Activated naive CD8-positive, alpha-beta T cell treated with anti-CD3 and anti-CD28 coated beads, Interleukin-2, amount 10 ng/mL, durations not matched to agents 7 days and 5 days (primary cell): ENCODE measurements around the gene CSMD2. TPM values are rescaled to one million over a fixed set of nuclear protein-coding genes. Genes with fewer than 3 reads are reported as not detected.
A peak's percentile ranks its signal among the peaks of the same experiment; 100 is the strongest.

Source experiments
- ATAC-seq: fragments of 150-1000 bp; cut with Tn5 transposase; one replicate; pipeline ENCODE4 v1.10.0; 2021; ENCODE audit warnings: low read depth, moderate library complexity
- POLR2A ChIA-PET: fragments of 350-600 bp; sonication (Branson Sonifier 250); formaldehyde crosslinking; loops from one replicate; lab custom pipeline; 2021; ENCODE audit warnings: antibody characterized with exemption; lab: Charles Lee
- DNase-seq: peaks from one replicate; pipeline ENCODE4 v3.0.0; 2021
- H3K27ac Mint-ChIP-seq: one replicate; pipeline ENCODE4 v1.8.0; 2022; ENCODE audit warnings: mild to moderate bottlenecking, mixed read lengths
- H3K27me3 Mint-ChIP-seq: one replicate; pipeline ENCODE4 v1.8.0; 2022; ENCODE audit warnings: mild to moderate bottlenecking, moderate library complexity, mixed read lengths
- H3K36me3 Mint-ChIP-seq: one replicate; pipeline ENCODE4 v1.8.0; 2021; ENCODE audit warnings: mild to moderate bottlenecking, mixed read lengths
- H3K4me1 Mint-ChIP-seq: one replicate; pipeline ENCODE4 v1.8.0; 2021; ENCODE audit warnings: mixed read lengths
- H3K4me3 Mint-ChIP-seq: one replicate; pipeline ENCODE4 v1.8.0; 2022; ENCODE audit warnings: mild to moderate bottlenecking, moderate library complexity, mixed read lengths
- H3K9me3 Mint-ChIP-seq: one replicate; pipeline ENCODE4 v1.8.0; 2021; ENCODE audit warnings: mixed read lengths
- total RNA-seq, 2 experiments: library from RNA; stranded (reverse); gene quantifications; one replicate each; pipeline ENCODE4 v1.2.3, GENCODE V29; 2021

Gene CSMD2
- total RNA-seq, 2 experiments from 2014 or later = not detected

DNA sequence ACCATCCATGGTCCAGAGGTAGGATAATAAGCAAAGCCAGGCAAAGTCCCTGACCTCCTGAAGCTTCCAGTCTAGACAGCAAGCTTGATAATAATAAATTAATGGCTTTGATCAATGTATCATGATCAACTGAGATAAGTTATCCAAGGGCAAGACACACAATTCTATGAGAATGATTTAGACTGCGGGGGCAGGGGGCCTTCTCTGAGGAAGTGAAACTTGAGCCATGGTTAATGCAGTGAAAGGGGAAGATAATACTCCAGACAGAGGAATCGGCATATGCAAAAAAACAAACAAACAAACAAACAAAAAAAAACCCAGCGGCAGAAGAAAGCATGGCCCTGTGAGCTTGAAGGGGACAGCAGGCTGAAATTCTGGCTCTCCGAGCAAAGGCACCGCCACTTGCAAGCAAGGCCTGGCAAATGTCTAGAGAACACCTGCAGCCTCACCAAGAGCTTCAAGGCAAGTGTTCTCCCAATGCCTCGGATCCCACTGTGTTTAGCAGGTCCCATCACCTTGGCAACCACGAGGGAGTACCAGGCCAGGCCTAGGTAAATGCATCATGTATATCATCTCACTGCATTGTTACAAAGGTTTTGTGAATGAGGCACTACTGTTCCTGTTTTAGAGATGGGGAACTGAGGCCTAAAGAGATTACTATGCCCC lies 24.9 kb downstream of the CSMD2 start:
- no peak for ATAC-seq
- no peaks in the 10 kb centered on the region for H3K27me3 Mint-ChIP-seq

DNA sequence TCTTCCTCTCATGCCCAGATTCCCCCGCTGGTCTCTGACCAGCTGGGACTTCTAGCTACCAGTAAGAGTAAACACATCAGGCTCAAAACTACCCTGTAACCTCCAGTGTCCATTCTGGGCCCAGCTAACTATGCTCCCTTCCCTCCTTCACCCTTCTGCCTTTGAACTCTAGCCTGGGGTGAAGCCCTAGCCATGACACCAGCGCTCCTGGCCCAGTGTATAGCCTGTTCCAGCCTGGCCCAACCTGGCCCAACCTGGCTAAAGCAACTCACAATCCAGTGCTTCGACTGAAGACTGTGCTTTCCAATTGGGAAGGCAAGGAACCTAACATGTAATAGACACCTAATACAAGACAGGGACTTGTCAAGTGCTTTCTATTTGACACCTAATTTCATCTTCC lies 27.6 kb downstream of the CSMD2 start:
- no peak overlapping the region for H3K27ac Mint-ChIP-seq
- no peak for DNase-seq
- no peaks in the 10 kb centered on the region for H3K9me3 Mint-ChIP-seq
- H3K4me3 Mint-ChIP-seq = no peak overlapping the region
- H3K4me1 Mint-ChIP-seq = no peaks in the 10 kb centered on the region
- ATAC-seq = no peak
- H3K36me3 Mint-ChIP-seq = no peaks in the 10 kb centered on the region
- POLR2A ChIA-PET = no interaction called here
- no peaks in the 10 kb centered on the region for H3K27me3 Mint-ChIP-seq

More for the DNA sequence above, 24.9 kb downstream of the CSMD2 start:
- Mint-ChIP-seq H3K4me3 (no peak overlapping the region), H3K4me1 (no peaks in the 10 kb centered on the region), H3K36me3 (no peaks in the 10 kb centered on the region), H3K9me3 (no peaks in the 10 kb centered on the region), H3K27ac (no peak overlapping the region)
- DNase-seq = no peak
- POLR2A ChIA-PET = no interaction called here

DNA sequence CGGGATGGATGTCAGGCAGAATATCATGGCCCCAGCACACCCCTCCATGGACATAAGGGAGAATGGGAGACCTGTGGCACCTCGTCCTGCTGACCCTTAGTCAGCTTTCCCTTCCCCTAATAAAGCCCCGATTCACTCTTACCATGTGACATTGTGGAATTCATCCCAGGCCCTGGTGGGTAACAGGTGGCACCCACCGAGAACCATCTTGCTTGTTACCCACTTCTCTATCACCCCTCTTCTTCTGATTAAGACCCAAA lies 32.9 kb downstream of the CSMD2 start:
- H3K36me3 Mint-ChIP-seq = no peaks in the 10 kb centered on the region
- POLR2A ChIA-PET = no interaction called here
- no peaks in the 10 kb centered on the region for H3K9me3 Mint-ChIP-seq
- no peak overlapping the region for H3K4me3 Mint-ChIP-seq
- ATAC-seq (no peak), DNase-seq (no peak)
- no peaks in the 10 kb centered on the region for H3K4me1 Mint-ChIP-seq
- no peak overlapping the region for H3K27ac Mint-ChIP-seq
- H3K27me3 Mint-ChIP-seq = no peaks in the 10 kb centered on the region

DNA sequence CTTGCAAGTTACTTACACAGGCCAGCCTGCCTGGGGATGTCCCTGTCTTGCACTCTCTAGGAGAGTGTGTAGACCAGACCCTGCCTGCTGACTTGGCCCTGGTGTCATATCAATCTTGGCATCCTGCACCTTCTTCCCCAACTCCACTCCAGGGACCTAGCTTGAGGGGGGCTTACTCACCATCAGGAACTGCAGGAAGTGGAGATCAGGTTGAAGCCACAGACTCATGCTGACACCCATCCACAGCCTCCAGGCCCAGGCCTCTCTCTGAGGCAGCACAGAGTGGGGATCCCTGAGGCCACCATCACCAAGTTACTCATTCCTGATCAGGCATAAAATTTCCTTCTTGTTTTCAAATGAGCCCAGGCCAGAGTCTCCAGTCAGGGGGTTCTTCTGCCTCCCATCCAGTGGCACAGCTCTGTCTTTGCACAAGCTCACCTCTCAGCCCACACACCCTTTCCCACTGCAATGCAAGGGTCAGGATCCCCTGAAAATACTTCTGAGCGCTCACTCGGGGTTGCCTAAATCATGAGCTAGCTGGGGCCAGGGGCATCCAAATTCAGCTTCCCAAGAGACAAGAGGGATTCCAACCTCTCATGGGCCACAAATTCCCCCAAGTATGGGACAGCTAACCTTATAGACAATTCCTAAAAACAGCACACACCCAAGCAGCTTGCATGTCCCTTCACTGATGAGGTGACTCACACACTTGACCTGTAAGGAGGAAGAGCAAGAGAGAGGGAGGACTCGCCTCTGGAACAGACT lies 33.5 kb downstream of the CSMD2 start:
- Mint-ChIP-seq H3K36me3 (no peaks in the 10 kb centered on the region), H3K27me3 (no peaks in the 10 kb centered on the region), H3K27ac (no peak overlapping the region), H3K4me3 (no peak overlapping the region), H3K4me1 (no peaks in the 10 kb centered on the region), H3K9me3 (no peaks in the 10 kb centered on the region)
- no peak for ATAC-seq
- POLR2A ChIA-PET = no interaction called here
- DNase-seq = no peak

DNA sequence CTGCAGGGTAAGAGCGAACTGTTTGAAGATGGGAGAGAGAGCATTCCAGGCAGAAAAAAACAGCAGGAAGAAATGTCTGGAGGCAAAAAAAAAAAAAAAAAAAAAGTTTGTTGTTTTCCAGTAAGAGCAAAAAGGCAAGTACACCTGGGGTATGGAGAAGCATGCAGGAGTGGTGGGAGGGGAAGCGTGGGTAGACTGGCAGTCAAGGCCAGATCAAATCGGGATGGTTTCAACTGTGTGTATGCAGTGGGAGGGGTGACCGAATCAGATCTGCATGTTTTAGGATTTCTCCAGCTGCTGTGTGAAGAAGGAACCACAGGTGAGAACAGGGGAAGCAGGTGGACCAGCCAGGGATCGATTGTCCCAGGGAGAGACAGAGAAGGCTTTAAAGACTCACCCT lies 34.7 kb downstream of the CSMD2 start:
- Mint-ChIP-seq H3K27ac (no peak overlapping the region), H3K4me1 (no peaks in the 10 kb centered on the region), H3K36me3 (no peaks in the 10 kb centered on the region), H3K4me3 (no peak overlapping the region), H3K27me3 (peaks cover 3% of the 10 kb centered on the region), H3K9me3 (no peaks in the 10 kb centered on the region)
- POLR2A ChIA-PET = no interaction called here
- ATAC-seq = no peak
- DNase-seq = no peak

DNA sequence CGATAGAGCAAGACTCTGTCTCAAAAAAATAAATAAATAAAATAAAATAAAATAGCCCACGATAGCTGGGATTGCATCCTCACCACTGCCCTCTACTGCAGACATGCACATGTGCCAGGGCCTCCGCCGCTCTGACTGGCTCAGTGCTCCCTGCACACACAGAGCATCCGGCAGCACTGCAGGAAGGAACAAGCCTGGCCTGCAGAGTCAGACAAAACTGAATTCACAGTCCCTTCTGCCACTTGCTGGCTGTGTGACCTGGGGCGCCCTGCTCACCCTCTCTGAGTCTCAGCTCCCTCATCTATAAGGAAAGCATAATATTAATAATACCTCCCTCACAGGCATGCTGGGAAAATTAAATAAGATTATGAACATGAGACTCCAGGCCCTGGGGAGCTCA lies 35.4 kb downstream of the CSMD2 start:
- no peak for DNase-seq
- H3K27ac Mint-ChIP-seq = no peak overlapping the region

DNA sequence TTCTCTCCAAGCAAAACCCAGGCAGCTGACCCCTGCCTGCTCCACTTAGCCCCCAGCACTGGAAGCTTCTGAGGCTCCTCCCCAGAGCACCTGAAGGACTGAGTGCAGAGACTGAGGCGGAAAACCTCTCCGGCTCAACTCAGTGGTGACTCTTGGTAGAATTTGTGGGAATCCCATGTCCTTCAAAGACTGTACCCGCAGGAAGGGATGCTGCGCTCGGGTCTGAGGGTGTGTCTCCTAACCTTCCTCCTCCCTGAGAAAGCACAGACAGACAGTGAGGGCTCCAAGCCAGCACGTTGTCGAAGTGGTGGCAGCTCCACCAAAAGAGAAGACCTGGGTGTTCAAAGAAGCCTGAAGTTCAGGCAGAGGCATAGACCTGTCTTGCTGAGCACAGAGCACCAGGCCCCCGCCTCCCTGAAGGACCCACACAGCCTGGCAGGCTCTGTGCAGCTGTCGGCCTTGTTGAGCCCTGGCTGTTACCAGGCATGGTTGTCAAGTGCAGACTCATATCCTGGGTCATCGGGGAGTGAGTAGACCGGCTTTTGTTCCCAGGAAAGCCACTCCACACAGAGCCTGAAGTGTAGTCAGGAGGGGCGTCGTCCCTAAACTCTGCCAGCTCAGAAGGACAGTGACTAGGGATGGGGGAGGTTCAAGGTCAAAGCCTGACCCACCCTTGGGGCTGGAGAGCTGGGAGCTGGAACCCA lies 36.7 kb downstream of the CSMD2 start:
- no peaks in the 10 kb centered on the region for H3K9me3 Mint-ChIP-seq
- H3K4me3 Mint-ChIP-seq = no peak overlapping the region
- ATAC-seq = no peak
- no peaks in the 10 kb centered on the region for H3K36me3 Mint-ChIP-seq
- no peaks in the 10 kb centered on the region for H3K4me1 Mint-ChIP-seq
- H3K27ac Mint-ChIP-seq = no peak overlapping the region
- POLR2A ChIA-PET = no interaction called here
- DNase-seq = no peak
- peaks cover 3% of the 10 kb centered on the region for H3K27me3 Mint-ChIP-seq

More for the DNA sequence above, 35.4 kb downstream of the CSMD2 start:
- no peaks in the 10 kb centered on the region for H3K9me3 Mint-ChIP-seq
- ATAC-seq = no peak
- POLR2A ChIA-PET = no interaction called here
- no peaks in the 10 kb centered on the region for H3K4me1 Mint-ChIP-seq
- H3K36me3 Mint-ChIP-seq = no peaks in the 10 kb centered on the region
- peaks cover 3% of the 10 kb centered on the region for H3K27me3 Mint-ChIP-seq
- no peak overlapping the region for H3K4me3 Mint-ChIP-seq

DNA sequence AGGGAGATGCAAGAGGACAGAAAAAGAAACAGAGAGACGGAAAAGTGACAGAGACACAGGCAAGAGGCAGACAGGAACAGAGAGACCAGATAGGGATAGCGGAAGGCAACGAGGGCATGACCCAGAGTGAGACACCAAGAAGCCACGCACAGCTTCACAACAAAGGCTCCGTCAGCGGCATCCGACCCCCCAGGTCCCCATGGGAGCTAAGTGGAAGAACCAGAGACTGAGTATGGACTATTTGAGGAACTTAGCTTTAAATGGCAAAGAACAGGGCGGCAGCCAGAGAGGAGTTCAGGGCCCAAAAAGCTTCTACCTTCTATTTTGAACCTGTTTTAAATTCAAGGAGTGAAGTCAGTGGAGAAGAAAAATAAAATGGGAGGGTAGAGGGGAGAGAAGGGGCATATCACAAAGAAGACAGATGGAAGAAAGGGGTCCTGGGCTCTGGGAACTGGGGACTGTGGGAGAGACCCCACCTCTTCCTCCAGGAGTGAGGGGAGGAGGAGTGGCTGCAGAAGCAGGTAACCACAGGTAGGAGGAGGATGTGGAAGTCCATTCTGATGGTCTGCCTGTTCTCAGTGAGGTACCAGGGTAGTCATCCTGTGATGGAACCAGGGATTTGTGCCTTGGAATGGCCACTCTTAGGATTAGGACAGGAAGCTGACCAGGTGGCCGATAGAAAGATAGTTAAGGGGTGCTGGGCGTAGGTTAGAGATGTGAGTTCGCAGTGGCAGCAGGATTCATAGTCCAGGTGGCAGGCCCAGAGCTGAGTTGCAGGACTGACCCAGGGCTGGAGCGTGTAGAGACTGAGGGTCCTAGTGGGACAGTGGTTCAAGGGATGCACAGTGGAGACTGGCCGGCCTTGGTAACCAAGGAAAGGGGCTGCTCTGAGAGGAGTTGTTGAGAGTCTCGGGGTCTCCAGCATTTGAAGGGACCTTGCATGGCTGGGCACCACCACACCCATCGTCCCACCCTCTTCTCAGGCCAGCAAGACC lies 37.7 kb downstream of the CSMD2 start:
- H3K36me3 Mint-ChIP-seq = no peaks in the 10 kb centered on the region
- H3K27me3 Mint-ChIP-seq = peaks cover 3% of the 10 kb centered on the region
- ATAC-seq (no peak), DNase-seq (no peak)
- POLR2A ChIA-PET = no interaction called here
- peak overlapping the region; percentile 38 for H3K27ac Mint-ChIP-seq
- H3K4me1 Mint-ChIP-seq = no peaks in the 10 kb centered on the region
- H3K4me3 Mint-ChIP-seq = no peak overlapping the region
- H3K9me3 Mint-ChIP-seq = no peaks in the 10 kb centered on the region

DNA sequence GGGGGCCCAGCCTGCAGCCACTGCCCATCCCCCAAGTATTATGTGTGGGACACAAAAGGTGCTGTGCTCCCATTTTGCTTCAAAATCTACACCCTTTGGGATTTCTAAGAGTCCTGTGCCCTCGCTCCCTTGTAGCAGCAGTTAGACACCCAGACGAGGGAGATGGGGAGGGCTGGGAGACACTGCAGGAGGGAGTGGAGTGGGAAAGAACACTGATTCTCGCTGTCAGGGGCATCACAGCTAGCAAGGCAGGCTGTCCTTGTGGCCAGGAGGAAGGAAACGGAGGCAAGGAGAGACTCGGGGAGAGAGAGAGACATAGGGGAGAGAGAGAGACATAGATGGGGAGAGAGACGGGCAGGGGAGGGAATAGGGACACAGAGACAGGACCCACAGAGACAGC lies 38.5 kb downstream of the CSMD2 start:
- H3K27ac Mint-ChIP-seq = no peak overlapping the region
- no peak for DNase-seq
- POLR2A ChIA-PET = no interaction called here
- no peaks in the 10 kb centered on the region for H3K36me3 Mint-ChIP-seq
- no peaks in the 10 kb centered on the region for H3K9me3 Mint-ChIP-seq
- H3K4me3 Mint-ChIP-seq = no peak overlapping the region
- no peak for ATAC-seq
- H3K4me1 Mint-ChIP-seq = no peaks in the 10 kb centered on the region
- H3K27me3 Mint-ChIP-seq = peaks cover 3% of the 10 kb centered on the region

DNA sequence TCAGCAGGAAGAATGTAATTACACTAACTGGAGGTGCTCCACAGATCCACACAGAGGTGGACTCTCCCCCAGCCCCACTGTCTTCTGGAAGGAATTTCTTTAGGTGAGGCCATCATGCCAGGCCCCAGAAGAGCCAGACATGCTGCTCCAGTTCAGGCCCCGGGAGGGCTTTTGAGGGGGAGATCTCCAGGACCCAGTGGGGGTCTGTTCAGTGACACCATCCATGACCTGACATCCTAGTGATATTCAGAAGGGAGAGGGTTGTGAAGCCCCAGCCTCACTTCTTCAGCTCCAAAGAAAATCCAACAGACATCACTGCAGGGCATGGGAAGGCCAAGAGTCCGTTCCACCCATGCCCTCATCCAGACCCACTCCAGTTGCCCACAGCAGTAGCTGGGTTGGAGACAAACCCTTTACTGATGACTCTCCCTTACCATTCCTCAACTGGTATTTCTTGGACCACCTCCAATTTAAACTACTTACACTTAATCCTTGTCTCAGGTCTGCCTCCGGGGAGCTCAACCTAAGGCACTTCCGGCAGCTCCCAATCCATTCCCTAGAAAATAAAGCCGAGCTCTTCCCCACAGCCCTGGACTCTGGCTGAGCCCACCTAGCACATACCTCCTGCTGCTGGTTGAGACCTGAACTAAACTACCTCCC lies 39.2 kb downstream of the CSMD2 start:
- H3K9me3 Mint-ChIP-seq = no peaks in the 10 kb centered on the region
- H3K4me1 Mint-ChIP-seq = no peaks in the 10 kb centered on the region
- peaks cover 3% of the 10 kb centered on the region for H3K27me3 Mint-ChIP-seq
- no peaks in the 10 kb centered on the region for H3K36me3 Mint-ChIP-seq
- H3K27ac Mint-ChIP-seq = no peak overlapping the region
- POLR2A ChIA-PET = no interaction called here
- H3K4me3 Mint-ChIP-seq = no peak overlapping the region
- ATAC-seq (no peak), DNase-seq (no peak)

DNA sequence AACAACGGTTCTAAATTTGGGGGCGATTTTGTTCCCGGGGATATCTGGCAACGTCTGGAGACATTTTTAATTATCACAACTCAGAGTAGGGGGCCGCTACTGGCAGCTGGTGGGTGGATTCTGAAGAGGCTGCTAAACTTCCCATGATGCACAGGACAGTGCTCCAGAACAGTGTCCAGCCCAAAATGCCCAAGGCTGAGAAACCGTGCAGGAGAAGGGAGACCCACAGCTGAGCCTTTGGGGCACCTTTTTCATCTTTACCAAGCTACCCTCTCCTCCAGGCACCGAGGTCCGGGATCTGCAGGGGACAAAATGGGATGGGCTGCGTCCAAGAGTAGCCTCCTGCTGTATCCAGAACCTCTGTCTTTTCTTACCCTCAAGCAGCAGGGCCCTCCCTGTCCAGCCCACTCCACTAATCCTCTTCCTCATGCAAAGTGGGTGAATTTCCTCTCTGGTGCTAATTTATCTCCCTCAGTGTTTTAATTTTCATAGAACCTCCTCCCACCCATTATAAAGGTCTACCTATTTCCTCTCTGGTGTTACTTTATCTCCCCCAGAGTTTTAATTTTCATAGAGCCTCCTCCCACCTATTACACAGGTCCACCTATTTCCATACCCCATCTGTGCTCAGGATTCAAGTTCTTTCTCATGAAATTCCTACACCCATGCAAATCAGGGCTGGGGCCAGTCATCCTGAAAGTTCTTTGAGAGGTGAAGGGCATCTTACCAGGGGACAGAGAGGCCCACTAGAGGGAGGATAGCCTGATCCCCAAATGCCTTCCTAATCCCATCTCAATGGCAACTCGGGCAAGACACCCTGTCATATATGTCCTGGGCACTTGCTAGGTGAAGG lies 42.7 kb downstream of the CSMD2 start:
- no peaks in the 10 kb centered on the region for H3K4me1 Mint-ChIP-seq
- peaks cover 1% of the 10 kb centered on the region for H3K9me3 Mint-ChIP-seq
- no peak for DNase-seq
- H3K27ac Mint-ChIP-seq = no peak overlapping the region
- no peak for ATAC-seq
- no peaks in the 10 kb centered on the region for H3K36me3 Mint-ChIP-seq
- no peak overlapping the region for H3K4me3 Mint-ChIP-seq
- POLR2A ChIA-PET = no interaction called here
- peaks cover 3% of the 10 kb centered on the region for H3K27me3 Mint-ChIP-seq

DNA sequence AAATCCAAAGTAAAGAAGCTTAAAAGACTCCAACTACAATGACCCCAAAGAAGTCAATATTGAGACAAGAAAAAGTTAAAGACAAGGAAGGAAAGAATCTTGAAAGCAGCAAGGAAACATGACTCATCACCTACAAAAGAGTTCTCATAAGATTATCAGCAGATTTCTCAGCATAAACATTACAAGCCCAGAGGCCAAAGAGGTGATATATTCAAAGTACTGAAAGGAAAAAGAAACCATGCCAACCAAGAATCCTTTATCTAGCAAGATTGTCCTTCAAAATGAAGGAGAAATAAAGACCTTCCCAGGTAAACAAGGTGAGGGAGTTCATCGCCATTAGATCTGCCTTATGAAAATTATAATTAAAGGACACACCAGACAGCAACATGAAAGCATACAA lies 49.8 kb downstream of the CSMD2 start:
- Mint-ChIP-seq H3K4me1 (no peaks in the 10 kb centered on the region), H3K4me3 (no peak overlapping the region), H3K36me3 (no peaks in the 10 kb centered on the region), H3K9me3 (peaks cover 2% of the 10 kb centered on the region), H3K27ac (no peak overlapping the region), H3K27me3 (no peaks in the 10 kb centered on the region)
- POLR2A ChIA-PET = no interaction called here
- no peak for DNase-seq
- ATAC-seq = no peak
